MM.1S (cell line): ENCODE results near the gene HOXD8.

ENCODE experiments used
- DNase-seq: peaks from one replicate; pipeline ENCODE4 v3.0.0-alpha.2; 2015
- H2AFZ ChIP-seq: fragments of 300-600 bp; sonication (generic); 2 replicates; pipeline ENCODE4 v1.6.0; 2016; ENCODE audit warnings: antibody characterized with exemption, low read length
- H3F3A ChIP-seq: fragments of 300-600 bp; sonication (generic); 2 replicates; pipeline ENCODE4 v1.6.1; 2016; ENCODE audit warnings: mild to moderate bottlenecking, antibody characterized with exemption, low read length, moderate library complexity, mixed read lengths; ENCODE audit not compliant: insufficient read depth
- H3K27ac ChIP-seq: fragments of 300-600 bp; sonication (generic); 2 replicates; pipeline ENCODE4 v1.5.1; 2016; ENCODE audit warnings: mild to moderate bottlenecking, low read length
- H3K27me3 ChIP-seq: fragments of 300-600 bp; sonication (generic); replicated peaks from 2 replicates; pipeline ENCODE4 v1.6.0; 2016; ENCODE audit warnings: low read length; ENCODE audit not compliant: insufficient read depth
- H3K36me3 ChIP-seq: fragments of 300-600 bp; sonication (generic); replicated peaks from 2 replicates; pipeline ENCODE4 v1.6.1; 2016; ENCODE audit warnings: mild to moderate bottlenecking, low read length, mixed read lengths; ENCODE audit not compliant: insufficient read depth
- H3K4me1 ChIP-seq: fragments of 300-600 bp; sonication (generic); 2 replicates; pipeline ENCODE4 v1.6.1; 2016; ENCODE audit warnings: low read length, mixed read lengths
- H3K4me2 ChIP-seq: fragments of 300-600 bp; sonication (generic); 2 replicates; pipeline ENCODE4 v1.6.0; 2016; ENCODE audit warnings: low read depth, low read length
- H3K4me3 ChIP-seq: fragments of 300-600 bp; sonication (generic); 2 replicates; pipeline ENCODE4 v1.5.1; 2016; ENCODE audit warnings: low read length, mixed read lengths
- H3K79me2 ChIP-seq: fragments of 300-600 bp; sonication (generic); 2 replicates; pipeline ENCODE4 v1.6.1; 2016; ENCODE audit warnings: mixed run types, low read length, mixed read lengths
- H3K9ac ChIP-seq: fragments of 300-600 bp; sonication (generic); 2 replicates; pipeline ENCODE4 v1.6.1; 2016; ENCODE audit warnings: low read length, mixed read lengths
- H3K9me2 ChIP-seq: fragments of 300-600 bp; sonication (generic); replicated peaks from 2 replicates; pipeline ENCODE4 v1.6.1; 2016; ENCODE audit warnings: mild to moderate bottlenecking, low read length, mixed read lengths; ENCODE audit not compliant: insufficient read depth
- H3K9me3 ChIP-seq: fragments of 300-600 bp; sonication (generic); replicated peaks from 2 replicates; pipeline ENCODE4 v1.6.1; 2016; ENCODE audit warnings: mild to moderate bottlenecking, low read length, mixed read lengths; ENCODE audit not compliant: insufficient read depth
- H4K20me1 ChIP-seq: fragments of 300-600 bp; sonication (generic); 2 replicates; pipeline ENCODE4 v1.6.1; 2016; ENCODE audit warnings: mild to moderate bottlenecking, low read length, moderate library complexity, mixed read lengths; ENCODE audit not compliant: insufficient read depth
- EZH2 ChIP-seq: fragments of 300-600 bp; sonication (generic); optimal IDR thresholded peaks from 2 replicates; pipeline ENCODE3; 2017; ENCODE audit warnings: low read depth, mild to moderate bottlenecking, antibody characterized with exemption, low read length, mixed read lengths
- EZH2phosphoT487 ChIP-seq: fragments of 300-600 bp; sonication (generic); IDR thresholded peaks from 2 replicates; pipeline ENCODE4 v1.6.1; 2018; ENCODE audit warnings: antibody characterized with exemption, low read length
- TF ChIP-seq, protein P1 (sequence below): fragments of 300-600 bp; sonication (generic); IDR thresholded peaks from 2 replicates; pipeline ENCODE4 v1.5.1; 2016; ENCODE audit warnings: antibody characterized with exemption, low read length, mixed read lengths

Gene HOXD8

DNA sequence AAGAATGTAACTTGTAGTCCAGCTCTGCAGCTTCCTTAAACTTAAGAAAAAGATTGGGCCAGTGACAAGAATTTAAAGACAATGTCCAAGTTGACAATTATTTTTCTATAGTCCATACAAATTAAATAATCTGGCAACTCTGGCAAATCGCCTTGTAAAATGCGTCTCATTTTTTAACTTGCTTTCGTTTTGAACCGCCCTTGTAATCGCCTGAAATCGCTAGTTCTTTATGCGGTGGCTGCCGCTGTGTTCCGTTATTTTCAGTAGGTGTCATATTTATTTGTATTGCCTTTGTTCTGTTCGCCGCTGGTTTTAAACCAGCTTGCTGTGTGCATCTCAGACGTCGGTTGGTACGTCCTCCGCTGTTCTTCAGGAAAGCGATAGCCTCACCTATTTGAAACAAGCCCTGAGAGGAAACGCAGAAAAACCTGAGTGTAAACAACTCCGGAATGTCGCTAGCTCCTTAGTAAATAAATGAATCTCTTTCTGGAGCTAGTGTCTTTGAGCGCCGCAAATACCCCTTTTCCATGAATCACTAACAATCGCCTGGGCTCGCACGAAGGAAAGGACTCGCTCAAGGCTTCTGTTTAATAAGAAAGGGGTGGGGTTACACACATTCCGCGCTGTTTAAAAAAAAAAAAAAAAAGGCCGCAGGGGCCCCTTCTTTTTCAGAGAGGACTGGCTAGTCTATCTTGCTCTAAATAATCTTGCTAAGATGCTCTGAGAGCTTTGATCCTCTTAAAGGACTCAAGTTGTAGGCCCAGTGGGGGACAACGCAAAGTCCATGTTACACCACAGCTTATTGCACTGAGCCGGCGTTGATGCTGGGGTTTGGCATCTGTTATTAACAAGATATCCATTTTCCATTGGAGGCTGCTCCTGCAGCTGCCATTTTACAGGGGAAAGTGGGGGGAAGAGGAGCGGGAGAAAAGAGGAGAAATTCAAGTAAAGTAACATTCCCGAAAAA, 3.0 kb downstream of the HOXD8 start:
- Histone ChIP-seq H4K20me1 (no peaks in the 10 kb centered on the region), H3K36me3 (no peaks in the 10 kb centered on the region), H3K4me1 (peaks cover 7% of the 10 kb centered on the region), H3K4me3 (no peak overlapping the region), H3K79me2 (no peaks in the 10 kb centered on the region), H3K9ac (no peak overlapping the region), H3K27me3 (peaks cover 19% of the 10 kb centered on the region; the same call in 1 of the 2 replicates), H3K9me2 (no peaks in the 10 kb centered on the region), H3F3A (no peaks in the 10 kb centered on the region), H3K9me3 (no peaks in the 10 kb centered on the region), H2AFZ (no peak overlapping the region), H3K27ac (no peak overlapping the region), H3K4me2 (no peak overlapping the region)
- no peak for TF ChIP-seq EZH2
- TF ChIP-seq EZH2phosphoT487, result no peak
- TF ChIP-seq, protein P1, sequence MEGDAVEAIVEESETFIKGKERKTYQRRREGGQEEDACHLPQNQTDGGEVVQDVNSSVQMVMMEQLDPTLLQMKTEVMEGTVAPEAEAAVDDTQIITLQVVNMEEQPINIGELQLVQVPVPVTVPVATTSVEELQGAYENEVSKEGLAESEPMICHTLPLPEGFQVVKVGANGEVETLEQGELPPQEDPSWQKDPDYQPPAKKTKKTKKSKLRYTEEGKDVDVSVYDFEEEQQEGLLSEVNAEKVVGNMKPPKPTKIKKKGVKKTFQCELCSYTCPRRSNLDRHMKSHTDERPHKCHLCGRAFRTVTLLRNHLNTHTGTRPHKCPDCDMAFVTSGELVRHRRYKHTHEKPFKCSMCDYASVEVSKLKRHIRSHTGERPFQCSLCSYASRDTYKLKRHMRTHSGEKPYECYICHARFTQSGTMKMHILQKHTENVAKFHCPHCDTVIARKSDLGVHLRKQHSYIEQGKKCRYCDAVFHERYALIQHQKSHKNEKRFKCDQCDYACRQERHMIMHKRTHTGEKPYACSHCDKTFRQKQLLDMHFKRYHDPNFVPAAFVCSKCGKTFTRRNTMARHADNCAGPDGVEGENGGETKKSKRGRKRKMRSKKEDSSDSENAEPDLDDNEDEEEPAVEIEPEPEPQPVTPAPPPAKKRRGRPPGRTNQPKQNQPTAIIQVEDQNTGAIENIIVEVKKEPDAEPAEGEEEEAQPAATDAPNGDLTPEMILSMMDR, result no peak
- no peak for DNase-seq

- Histone ChIP-seq H3K79me2 (no peaks in the 10 kb centered on the region), H3K9me2 (no peaks in the 10 kb centered on the region), H3K27ac (no peak overlapping the region), H3K4me1 (peaks cover 13% of the 10 kb centered on the region), H3K9me3 (no peaks in the 10 kb centered on the region), H3K4me2 (no peak overlapping the region), H3K27me3 (peaks cover 14% of the 10 kb centered on the region; the same call in 1 of the 2 replicates), H3K36me3 (no peaks in the 10 kb centered on the region), H4K20me1 (no peaks in the 10 kb centered on the region), H3F3A (no peaks in the 10 kb centered on the region), H3K4me3 (no peak overlapping the region), H3K9ac (no peak overlapping the region), H2AFZ (no peak overlapping the region)
- no peak for TF ChIP-seq EZH2phosphoT487
- TF ChIP-seq, protein P1, result no peak
- no peak for TF ChIP-seq EZH2
- no peak for DNase-seq
Measured at GRCh38 chr2:176133389-176133788, 3.9 kb downstream of the HOXD8 start.

- no peak overlapping the region for H3K27ac ChIP-seq
- no peak overlapping the region for H3K4me3 ChIP-seq
- no peaks in the 10 kb centered on the region for H4K20me1 ChIP-seq
- no peaks in the 10 kb centered on the region for H3K36me3 ChIP-seq
- no peak for DNase-seq
- H3K4me1 ChIP-seq, result peaks cover 13% of the 10 kb centered on the region
- no peak overlapping the region for H3K4me2 ChIP-seq
- no peak overlapping the region for H3K9ac ChIP-seq
- H3K9me2 ChIP-seq, result no peaks in the 10 kb centered on the region
- no peaks in the 10 kb centered on the region for H3F3A ChIP-seq
- TF ChIP-seq EZH2phosphoT487 (no peak), EZH2 (no peak)
- TF ChIP-seq, protein P1, result no peak
- no peaks in the 10 kb centered on the region for H3K9me3 ChIP-seq
- peaks cover 15% of the 10 kb centered on the region; the same call in 1 of the 2 replicates for H3K27me3 ChIP-seq
- H2AFZ ChIP-seq, result no peak overlapping the region
- no peaks in the 10 kb centered on the region for H3K79me2 ChIP-seq
Measured at GRCh38 chr2:176134035-176134434, 4.5 kb downstream of the HOXD8 start.
